NCI-H1105 treated with DMSO at 0.1 percent for 48 hours (cell line): Measurements from ENCODE around the gene KCNH3.
"Not testable (repeated sequence)": the region's sequence is repeated elsewhere in the genome, so short reads cannot be mapped to it uniquely, and the experiment has no call there.

Experiments used
- DNase-seq: peaks from one replicate; lab custom pipeline; 2025; lab: John Stamatoyannopoulos, UW

Gene KCNH3

GRCh38 chr12:49585477-49586459, 46.9 kb downstream of the KCNH3 start:
- DNase-seq = no peak

- DNase-seq = no peak
Measured at GRCh38 chr12:49587174-49587908, 48.5 kb downstream of the KCNH3 start.

GRCh38 chr12:49588281-49588680, 49.5 kb downstream of the KCNH3 start:
- DNase-seq = no peak

- no peak for DNase-seq
Measured at GRCh38 chr12:49588721-49589516, 50.1 kb downstream of the KCNH3 start.

GRCh38 chr12:49598527-49598926, 59.7 kb downstream of the KCNH3 start:
- DNase-seq = no peak

GRCh38 chr12:49599961-49600360, 61.1 kb downstream of the KCNH3 start:
- DNase-seq = no peak

GRCh38 chr12:49603721-49604120, 64.9 kb downstream of the KCNH3 start:
- no peak for DNase-seq

GRCh38 chr12:49604856-49605255, 66.0 kb downstream of the KCNH3 start:
- DNase-seq = no peak

GRCh38 chr12:49605539-49605938, 66.7 kb downstream of the KCNH3 start, which contains the start of gene FAM186B:
Gene FAM186B (minus strand): TSS chr12:49605639. CDS start chr12:49605477, 162 bp downstream.
- not testable (repeated sequence) for DNase-seq
